Measurements from ENCODE around the gene AIDA.

DNA sequence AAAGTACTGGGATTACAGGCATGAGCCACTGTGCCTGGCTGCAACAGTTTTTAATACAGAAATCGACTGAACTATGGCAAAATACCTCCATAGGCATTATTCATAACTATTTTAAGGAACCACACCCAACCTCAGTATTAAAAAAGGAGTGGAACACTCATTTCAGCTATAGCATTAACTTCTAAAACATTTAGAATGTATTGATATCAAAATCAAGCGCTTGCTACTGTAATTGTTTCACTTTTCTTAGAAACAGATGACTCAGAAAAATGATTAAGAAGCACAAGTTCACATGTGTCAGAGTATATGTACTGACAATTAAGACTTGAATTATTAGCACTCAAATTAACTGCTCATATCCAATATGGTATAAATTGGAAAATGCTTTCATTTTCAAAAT is 15.1 kb downstream of the AIDA start:
- TF ChIP-seq, protein P1, sequence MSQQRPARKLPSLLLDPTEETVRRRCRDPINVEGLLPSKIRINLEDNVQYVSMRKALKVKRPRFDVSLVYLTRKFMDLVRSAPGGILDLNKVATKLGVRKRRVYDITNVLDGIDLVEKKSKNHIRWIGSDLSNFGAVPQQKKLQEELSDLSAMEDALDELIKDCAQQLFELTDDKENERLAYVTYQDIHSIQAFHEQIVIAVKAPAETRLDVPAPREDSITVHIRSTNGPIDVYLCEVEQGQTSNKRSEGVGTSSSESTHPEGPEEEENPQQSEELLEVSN (IDR thresholded peaks at IDR 0.05; ENCODE audit: borderline replicate concordance, low read depth) = no peak
- TF ChIP-seq, protein P2, sequence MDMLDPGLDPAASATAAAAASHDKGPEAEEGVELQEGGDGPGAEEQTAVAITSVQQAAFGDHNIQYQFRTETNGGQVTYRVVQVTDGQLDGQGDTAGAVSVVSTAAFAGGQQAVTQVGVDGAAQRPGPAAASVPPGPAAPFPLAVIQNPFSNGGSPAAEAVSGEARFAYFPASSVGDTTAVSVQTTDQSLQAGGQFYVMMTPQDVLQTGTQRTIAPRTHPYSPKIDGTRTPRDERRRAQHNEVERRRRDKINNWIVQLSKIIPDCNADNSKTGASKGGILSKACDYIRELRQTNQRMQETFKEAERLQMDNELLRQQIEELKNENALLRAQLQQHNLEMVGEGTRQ (IDR thresholded peaks at IDR 0.05) = no peak
- TF ChIP-seq EP300 (IDR thresholded peaks at IDR 0.05) (no peak), POLR2AphosphoS2 (conservative IDR thresholded peaks at IDR 0.05; ENCODE audit: low read length) (no peak), POLR2A (IDR thresholded peaks at IDR 0.05; ENCODE audit: low read length) (no peak), NR3C1 (IDR thresholded peaks at IDR 0.05) (no peak), CHD2 (IDR thresholded peaks at IDR 0.05; ENCODE audit: low read length, partially characterized antibody) (no peak), CBX2 (IDR thresholded peaks at IDR 0.05; ENCODE audit: borderline replicate concordance, low read depth) (no peak), HDAC2 (IDR thresholded peaks at IDR 0.05) (no peak), SMC3 (IDR thresholded peaks at IDR 0.05) (no peak)
- TF ChIP-seq, protein P3, sequence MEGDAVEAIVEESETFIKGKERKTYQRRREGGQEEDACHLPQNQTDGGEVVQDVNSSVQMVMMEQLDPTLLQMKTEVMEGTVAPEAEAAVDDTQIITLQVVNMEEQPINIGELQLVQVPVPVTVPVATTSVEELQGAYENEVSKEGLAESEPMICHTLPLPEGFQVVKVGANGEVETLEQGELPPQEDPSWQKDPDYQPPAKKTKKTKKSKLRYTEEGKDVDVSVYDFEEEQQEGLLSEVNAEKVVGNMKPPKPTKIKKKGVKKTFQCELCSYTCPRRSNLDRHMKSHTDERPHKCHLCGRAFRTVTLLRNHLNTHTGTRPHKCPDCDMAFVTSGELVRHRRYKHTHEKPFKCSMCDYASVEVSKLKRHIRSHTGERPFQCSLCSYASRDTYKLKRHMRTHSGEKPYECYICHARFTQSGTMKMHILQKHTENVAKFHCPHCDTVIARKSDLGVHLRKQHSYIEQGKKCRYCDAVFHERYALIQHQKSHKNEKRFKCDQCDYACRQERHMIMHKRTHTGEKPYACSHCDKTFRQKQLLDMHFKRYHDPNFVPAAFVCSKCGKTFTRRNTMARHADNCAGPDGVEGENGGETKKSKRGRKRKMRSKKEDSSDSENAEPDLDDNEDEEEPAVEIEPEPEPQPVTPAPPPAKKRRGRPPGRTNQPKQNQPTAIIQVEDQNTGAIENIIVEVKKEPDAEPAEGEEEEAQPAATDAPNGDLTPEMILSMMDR (IDR thresholded peaks at IDR 0.05) = no peak
- TF ChIP-seq, protein P4, sequence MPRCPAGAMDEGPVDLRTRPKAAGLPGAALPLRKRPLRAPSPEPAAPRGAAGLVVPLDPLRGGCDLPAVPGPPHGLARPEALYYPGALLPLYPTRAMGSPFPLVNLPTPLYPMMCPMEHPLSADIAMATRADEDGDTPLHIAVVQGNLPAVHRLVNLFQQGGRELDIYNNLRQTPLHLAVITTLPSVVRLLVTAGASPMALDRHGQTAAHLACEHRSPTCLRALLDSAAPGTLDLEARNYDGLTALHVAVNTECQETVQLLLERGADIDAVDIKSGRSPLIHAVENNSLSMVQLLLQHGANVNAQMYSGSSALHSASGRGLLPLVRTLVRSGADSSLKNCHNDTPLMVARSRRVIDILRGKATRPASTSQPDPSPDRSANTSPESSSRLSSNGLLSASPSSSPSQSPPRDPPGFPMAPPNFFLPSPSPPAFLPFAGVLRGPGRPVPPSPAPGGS (IDR thresholded peaks at IDR 0.05) = no peak
- TF ChIP-seq, protein P5, sequence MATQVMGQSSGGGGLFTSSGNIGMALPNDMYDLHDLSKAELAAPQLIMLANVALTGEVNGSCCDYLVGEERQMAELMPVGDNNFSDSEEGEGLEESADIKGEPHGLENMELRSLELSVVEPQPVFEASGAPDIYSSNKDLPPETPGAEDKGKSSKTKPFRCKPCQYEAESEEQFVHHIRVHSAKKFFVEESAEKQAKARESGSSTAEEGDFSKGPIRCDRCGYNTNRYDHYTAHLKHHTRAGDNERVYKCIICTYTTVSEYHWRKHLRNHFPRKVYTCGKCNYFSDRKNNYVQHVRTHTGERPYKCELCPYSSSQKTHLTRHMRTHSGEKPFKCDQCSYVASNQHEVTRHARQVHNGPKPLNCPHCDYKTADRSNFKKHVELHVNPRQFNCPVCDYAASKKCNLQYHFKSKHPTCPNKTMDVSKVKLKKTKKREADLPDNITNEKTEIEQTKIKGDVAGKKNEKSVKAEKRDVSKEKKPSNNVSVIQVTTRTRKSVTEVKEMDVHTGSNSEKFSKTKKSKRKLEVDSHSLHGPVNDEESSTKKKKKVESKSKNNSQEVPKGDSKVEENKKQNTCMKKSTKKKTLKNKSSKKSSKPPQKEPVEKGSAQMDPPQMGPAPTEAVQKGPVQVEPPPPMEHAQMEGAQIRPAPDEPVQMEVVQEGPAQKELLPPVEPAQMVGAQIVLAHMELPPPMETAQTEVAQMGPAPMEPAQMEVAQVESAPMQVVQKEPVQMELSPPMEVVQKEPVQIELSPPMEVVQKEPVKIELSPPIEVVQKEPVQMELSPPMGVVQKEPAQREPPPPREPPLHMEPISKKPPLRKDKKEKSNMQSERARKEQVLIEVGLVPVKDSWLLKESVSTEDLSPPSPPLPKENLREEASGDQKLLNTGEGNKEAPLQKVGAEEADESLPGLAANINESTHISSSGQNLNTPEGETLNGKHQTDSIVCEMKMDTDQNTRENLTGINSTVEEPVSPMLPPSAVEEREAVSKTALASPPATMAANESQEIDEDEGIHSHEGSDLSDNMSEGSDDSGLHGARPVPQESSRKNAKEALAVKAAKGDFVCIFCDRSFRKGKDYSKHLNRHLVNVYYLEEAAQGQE (IDR thresholded peaks at IDR 0.05) = no peak

All from A549 (cell line).